ENCODE measurements around the gene GLS2. TPM values are rescaled to one million over a fixed set of nuclear protein-coding genes. Genes with fewer than 3 reads are reported as not detected.
A peak's percentile ranks its signal among the peaks of the same experiment; 100 is the strongest.

Gene GLS2
- total and polyA plus RNA-seq, 2 donors (not counting 3 experiments of a cell fraction or from before 2014, with no cell fraction given), result 0.04 to 0.33 TPM

- intact Hi-C loops (cut with micrococcal nuclease), result no loop called here
- Histone ChIP-seq H3K4me3 (replicated peaks in 1 of 3; ENCODE audit: insufficient read depth in 1 of 3, low read depth in 1 of 3, low read length in 3 of 3) (no peak overlapping the region), H3K9me3 (replicated peaks; ENCODE audit: control insufficient read depth, insufficient read depth, low read length) (no peaks in the 10 kb centered on the region), H4K20me1 (replicated peaks; ENCODE audit: control insufficient read depth, extremely low read depth, insufficient read depth, low read length) (no peaks in the 10 kb centered on the region), H3K27ac (ENCODE audit: insufficient read depth, low read depth, low read length) (no peak overlapping the region), H3K4me1 (ENCODE audit: control insufficient read depth, extremely low read depth, insufficient read depth, low read length) (peaks cover 15% of the 10 kb centered on the region), H3K79me2 (ENCODE audit: control insufficient read depth, insufficient read depth, low read length) (no peaks in the 10 kb centered on the region), H2AFZ (ENCODE audit: low read depth, low read length) (peak overlapping the region; percentile 48), H3K4me2 (ENCODE audit: insufficient read depth, low read length) (no peak overlapping the region), H3K36me3 (ENCODE audit: control insufficient read depth in 2 of 2, extremely low read depth in 1 of 2, insufficient read depth in 2 of 2, low read length in 2 of 2) (no peaks in the 10 kb centered on the region), H3K9me1 (replicated peaks; ENCODE audit: control insufficient read depth, extremely low read depth, insufficient read depth, low read length) (no peaks in the 10 kb centered on the region), H3K27me3 (ENCODE audit: control insufficient read depth in 2 of 2, insufficient read depth in 2 of 2, low read length in 2 of 2) (peaks cover 0 to 5% of the 10 kb centered on the region in 2 experiments), H3K9ac (replicated peaks; ENCODE audit: extremely low read depth, insufficient read depth, low read length) (no peak overlapping the region)
- CTCF ChIA-PET, result interaction anchor here (0.6 to 2.5 kb wide), 5 partner anchors 11 to 117 kb away, joined by 3 to 19 read pairs (median 3); no protein-coding TSS in a partner anchor
- no TSS peak for BruUV-seq (replicated peaks)
- POLR2A ChIA-PET, result no interaction called here
- TF ChIP-seq CTCF (IDR thresholded peaks at IDR 0.05; ENCODE audit: extremely low read depth in 1 of 2, insufficient read depth in 1 of 2, low read depth in 1 of 2, low read length in 2 of 2), result no peak
- TF ChIP-seq FOS (IDR thresholded peaks at IDR 0.05; ENCODE audit: borderline replicate concordance, insufficient read depth, low read length), result no peak
- no peak for TF ChIP-seq JUN (IDR thresholded peaks at IDR 0.05; ENCODE audit: borderline replicate concordance, insufficient read depth, insufficient read length, low read depth)
- no peak for TF ChIP-seq POLR2AphosphoS5 (IDR thresholded peaks at IDR 0.05; ENCODE audit: insufficient read depth, low read depth, low read length)
- no peak for TF ChIP-seq EZH2 (IDR thresholded peaks at IDR 0.05; ENCODE audit: borderline replicate concordance, low read depth, low read length, severe bottlenecking)
- no peak for TF ChIP-seq POLR2A (IDR thresholded peaks at IDR 0.05; ENCODE audit: low read depth, low read length)
- no peak for TF ChIP-seq MYC (IDR thresholded peaks at IDR 0.05; ENCODE audit: low read depth, low read length)
- TF ChIP-seq GATA2 (IDR thresholded peaks at IDR 0.05; ENCODE audit: insufficient read depth, insufficient read length, low read depth, low read length), result no peak
- no peak for TF ChIP-seq MAX (IDR thresholded peaks at IDR 0.05; ENCODE audit: insufficient read depth, insufficient read length)
- dilution Hi-C loops (cut with MboI; ENCODE audit: extremely low pct_ligation_motif_present, low sequenced_read_pairs), result no loop called here
- FAIRE-seq (peak; percentile 58), DNase-seq (ENCODE audit: low read depth, low spot score) (no peak)
Observed at GRCh38 chr12:56450241-56450640, 37.7 kb downstream of the GLS2 start.

Data from endothelial cell of umbilical vein (primary cell).